COLO668 (cell line): Measurements from ENCODE around the gene KRTAP5-7.

Experiments
- DNase-seq: peaks from one replicate; lab custom pipeline; 2025; ENCODE audit not compliant: unreplicated experiment; lab: John Stamatoyannopoulos, UW

The KRTAP5-7 gene

DNA sequence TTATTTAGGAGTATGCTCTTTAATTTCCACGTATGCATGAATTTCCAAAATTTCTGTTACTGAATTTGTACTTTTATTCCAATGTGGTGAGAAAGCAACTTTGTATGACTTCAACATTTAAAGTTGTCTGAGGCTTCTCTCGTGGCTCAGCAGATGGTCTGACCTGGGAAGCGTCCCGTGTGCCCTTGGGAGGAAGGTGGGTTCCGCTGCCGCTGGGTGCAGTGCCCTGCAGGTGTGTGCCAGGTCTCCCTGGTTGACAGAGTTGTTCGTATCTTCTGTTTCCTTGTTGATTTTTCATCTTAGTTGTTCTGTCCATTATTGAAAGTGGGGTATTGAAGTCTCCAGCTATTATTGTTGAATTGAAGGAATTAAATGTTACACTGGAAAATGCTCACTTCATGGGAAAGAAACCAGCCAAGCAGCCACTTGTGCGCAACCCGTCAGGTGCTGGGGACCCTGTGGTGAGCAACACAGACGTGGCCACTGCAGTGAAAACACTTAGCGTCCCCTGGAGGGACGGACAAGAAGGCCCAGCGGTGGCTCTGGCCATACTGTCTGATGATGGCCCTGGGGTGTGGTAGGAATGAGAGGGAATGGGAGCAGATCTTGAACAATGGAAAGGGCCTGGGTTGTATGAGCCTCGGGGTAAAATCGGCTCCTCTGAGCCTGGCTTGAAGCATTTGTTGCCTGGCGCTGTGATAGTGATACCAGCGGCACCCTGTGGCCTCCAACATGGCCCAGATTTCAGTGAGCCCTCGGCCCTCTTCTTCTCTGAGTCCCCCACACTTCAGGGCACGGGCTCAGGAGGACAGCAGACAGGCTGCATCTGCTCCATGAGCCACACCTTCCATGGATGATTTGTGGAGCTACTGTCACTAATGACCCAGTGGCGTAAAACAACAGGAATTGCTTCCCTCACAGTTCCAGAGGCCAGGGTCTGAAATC, 31.5 kb upstream of the KRTAP5-7 start:
- DNase-seq, result no peak

DNA sequence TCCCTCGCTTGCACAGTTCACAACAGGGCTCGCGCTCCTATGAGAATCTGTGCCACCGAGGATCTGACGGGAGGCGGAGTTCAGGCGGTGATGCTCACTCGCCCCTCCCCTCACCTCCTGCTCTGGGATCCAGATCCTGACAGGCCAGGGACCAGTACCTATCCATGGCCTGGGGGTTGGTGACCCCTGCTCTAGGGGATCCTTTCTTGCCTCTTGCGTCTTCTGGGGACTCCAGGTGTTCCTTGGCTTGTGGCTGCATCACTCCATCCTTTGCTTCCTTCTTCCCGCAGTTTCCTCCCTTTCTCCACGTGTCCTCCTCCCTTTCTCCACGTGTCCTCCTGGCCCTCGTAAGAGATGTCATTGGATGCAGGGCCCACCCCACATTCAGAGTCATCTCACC, 30.6 kb upstream of the KRTAP5-7 start:
- no peak for DNase-seq

DNA sequence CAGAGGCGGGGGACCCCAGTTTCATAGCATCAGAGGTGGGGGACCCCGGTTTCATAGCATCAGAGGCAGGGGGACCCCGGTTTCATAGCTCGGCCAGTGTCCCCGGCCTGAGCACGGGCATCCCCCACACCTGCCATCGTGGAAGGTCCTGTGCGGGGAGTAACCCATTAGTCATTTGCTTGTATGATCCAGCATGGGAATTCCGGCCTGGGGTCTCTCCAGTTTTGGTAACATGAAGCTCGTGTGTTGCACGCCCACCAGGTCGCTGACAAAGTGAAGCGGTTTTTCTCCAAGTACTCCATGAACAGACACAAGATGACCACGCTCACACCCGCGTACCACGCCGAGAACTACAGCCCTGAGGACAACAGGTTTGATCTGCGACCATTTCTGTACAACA, 29.0 kb upstream of the KRTAP5-7 start:
- no peak for DNase-seq

DNA sequence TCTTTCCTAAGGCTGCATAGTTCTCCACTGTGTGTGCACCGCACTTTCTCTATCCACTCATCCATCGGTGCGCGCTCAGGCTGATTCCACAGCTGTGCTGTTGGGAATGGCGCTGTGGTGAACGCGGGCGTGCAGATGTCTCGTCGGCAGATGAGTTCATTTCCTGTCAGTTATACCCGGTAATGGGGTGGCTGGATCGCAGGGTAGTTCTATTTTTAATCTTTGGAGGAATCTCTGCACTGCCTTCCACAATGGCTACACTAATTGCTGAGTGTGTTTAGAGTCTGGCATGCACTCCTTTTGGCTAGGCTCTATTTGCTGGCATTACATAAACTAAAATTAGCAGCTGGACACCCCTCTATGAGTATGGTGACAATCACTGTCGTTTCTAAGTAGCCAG, 27.9 kb upstream of the KRTAP5-7 start:
- no peak for DNase-seq

DNA sequence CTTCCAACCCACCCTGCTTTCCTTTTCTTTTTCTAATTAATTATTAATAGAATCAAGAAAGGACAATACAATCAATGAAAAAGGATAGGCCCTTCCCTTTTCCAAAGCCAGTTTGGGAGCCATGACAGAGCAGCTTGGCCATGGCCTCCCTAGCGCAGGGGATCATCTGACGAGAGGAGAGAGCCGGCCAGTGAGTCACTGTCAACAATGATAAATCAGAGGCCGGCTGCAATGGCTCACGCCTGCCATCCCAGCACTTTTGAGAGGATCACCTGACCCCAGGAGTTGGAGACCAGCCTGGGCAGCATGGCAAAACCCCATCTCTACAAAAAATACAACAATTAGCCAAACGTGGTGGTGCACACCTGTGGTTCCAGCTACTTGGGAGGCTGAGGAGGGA, 27.5 kb upstream of the KRTAP5-7 start:
- no peak for DNase-seq

DNA sequence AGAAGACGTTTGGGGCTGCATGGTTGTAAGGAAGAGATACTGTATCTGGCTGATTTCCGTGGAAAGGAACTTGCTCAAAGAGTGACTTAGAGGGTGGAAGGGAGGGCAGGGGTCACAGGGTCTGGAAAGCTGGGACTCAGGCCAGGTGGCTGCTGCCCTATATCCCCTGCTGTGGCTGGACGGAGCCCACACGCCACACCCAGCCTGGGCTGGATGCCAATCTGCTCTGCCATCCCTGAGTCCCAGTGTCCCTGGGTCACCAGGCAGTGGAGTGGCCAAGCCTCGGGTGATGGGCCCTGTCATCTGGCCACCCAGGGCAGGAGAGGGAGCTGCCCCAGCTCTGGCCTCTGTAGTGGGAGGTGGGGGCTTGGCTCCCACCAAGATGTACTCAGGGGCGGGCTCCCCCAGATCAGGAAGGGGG, 26.5 kb upstream of the KRTAP5-7 start:
- DNase-seq, result no peak

DNA sequence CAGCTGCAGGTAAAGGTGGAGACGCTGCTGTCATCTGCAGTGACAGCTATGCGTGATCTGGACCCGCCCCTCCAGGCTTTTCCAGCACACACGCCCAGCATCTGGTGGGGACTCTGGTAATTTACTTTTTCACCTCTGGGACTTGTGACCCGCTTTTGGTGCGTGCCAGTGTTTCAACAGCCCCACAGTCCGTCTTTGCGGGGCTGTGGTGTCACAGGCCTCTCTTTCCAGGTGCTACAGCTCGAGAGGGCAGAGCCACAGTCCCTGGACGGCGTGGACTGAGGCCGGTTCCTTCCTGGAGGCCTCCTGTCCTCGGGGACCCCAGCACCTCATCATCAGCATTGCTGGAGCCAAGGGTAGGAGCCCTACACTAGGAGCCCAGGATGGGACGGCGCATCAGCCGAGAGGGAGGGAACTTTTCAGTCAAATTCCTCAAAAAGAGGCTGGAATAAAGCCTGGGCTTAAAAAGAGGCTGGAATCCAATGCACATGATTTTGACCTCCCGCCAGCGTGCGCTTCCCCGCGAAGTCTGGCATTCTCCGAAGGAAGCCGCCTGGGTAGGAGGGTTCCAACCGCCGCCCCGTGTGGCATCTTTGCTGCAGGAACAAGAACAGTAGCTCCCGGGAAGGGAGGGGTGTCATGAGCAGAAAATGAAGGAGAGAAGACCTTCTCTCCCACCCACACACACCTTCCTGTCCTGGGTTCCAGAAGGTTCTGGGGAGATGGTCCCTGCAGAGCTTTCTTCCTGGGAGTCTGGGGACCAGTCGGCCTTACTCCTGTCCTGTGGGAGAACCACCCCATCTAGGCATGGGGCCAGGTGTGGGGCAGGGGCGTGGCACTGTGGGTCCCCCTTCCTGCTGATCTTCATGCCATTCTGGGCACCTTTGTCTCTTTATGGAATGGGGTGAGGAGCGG, 25.7 kb upstream of the KRTAP5-7 start:
- no peak for DNase-seq

DNA sequence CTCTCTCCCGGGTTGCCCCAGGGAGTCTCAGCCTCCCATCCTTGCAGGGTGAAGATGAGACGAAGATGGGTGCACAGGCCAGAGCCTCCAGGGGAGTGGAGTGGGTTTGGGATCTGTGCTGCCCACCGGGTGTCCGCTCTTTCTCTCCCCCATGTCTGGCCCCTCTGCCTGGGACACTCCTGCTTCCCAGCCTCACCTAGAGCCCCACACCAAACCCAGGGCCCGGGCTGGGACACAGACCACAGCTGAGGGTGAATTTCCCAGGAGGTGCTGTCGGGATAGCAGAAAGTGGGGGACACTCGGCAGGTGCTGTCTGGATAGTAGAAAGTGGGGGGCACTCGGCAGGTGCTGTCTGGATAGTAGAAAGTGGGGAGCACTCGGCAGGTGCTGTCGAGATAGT, 25.0 kb upstream of the KRTAP5-7 start:
- no peak for DNase-seq

DNA sequence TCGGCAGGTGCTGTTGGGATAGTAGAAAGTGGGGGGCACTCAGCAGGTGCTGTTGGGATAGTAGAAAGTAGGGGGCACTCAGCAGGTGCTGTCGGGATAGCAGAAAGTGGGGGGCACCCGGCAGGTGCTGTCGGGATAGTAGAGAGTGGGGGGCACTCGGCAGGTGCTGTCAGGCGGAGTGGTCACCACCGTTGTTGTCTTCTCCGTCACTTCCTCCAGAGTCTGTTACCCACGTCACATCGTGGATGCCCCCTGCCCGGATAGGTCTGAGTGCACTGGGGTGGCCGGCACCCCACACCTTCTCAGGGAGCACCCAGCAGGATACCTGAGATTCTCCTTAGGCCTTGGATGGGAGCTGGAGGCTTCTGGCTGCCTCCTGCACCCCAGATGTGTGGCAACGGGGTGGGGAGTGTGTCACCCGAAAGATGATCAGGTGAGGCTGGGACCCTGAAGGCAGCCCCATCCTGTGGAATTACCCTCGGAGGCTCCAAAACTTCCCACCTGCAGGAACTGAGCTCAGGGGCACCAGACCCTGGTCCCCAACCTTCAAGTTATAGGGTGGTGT, 24.1 kb upstream of the KRTAP5-7 start:
- DNase-seq, result no peak

DNA sequence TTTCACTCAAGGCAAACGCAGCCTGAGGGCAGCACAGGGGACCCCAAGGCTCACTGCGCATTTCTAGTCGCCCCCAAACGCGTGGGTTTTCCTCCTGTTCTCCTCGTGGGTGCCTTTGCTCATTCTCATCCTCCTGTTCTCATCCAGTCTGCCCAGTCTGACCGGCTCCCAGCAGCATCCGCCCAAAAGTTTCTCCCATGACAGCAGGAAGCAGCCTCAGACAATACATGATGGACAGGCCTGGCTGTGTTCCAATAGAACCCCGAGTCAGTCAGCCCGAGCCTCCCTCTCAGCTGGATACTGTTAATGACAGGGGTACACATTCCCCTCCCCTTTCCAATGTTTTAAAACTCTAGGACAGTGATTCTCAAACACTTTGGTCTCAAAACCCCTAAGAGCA, 22.5 kb upstream of the KRTAP5-7 start:
- DNase-seq, result no peak

DNA sequence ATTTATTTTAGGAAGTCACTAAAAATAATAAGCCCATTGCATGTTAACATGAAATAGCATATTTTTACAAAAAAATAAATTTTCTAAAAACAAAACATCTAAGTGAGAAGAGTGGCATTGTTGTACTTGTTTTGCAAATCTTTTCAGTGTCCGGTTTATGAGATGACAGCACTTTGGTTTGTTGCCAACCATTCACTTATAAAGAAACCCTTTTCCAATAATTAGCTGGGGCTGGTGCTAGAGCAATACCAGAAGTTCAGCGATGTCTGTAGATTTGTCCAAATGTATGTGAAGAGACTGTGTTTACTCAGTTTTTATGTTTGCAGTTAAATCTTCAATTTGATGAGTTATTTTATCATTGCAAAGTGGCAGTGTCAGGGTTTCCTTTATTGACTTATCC, 22.1 kb upstream of the KRTAP5-7 start:
- DNase-seq, result no peak

DNA sequence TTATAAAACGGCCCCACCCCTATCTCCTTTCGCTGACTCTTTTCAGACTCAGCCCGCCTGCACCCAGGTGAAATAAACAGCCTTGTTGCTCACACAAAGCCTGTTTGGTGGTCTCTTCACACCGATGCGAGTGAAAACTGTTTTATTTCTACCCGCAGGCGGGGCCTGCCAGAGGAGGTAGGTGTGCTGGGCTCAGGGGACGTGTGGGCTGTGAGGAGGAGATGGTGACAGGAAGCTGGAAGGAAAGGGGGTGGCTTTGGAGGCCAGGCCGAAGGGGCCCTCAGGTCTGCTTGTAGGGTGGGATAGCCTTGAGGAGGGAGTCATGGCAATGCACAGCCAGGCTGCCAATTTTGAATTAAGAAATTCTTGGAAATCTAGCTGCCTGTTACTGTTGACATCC, 21.3 kb upstream of the KRTAP5-7 start:
- DNase-seq, result no peak

DNA sequence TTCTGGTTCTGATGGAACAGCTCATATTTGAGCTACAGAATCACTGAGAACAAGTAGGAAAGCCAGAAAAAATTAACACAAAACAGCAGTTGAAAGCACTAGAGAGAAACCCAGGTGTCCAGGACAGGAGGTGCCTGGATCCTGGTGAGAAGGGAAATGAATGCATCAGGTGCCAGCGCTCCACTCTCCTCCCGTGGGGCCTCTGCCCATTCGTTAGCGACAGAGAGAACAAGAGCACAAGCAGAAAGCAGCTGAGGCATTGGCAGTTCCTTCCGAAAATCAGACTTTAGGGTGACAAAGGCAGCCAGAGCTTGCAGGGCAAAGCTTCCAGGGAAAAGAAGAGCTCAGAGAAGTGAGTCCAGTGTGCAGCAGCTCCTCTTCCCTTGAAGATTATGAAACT, 20.0 kb upstream of the KRTAP5-7 start:
- no peak for DNase-seq

DNA sequence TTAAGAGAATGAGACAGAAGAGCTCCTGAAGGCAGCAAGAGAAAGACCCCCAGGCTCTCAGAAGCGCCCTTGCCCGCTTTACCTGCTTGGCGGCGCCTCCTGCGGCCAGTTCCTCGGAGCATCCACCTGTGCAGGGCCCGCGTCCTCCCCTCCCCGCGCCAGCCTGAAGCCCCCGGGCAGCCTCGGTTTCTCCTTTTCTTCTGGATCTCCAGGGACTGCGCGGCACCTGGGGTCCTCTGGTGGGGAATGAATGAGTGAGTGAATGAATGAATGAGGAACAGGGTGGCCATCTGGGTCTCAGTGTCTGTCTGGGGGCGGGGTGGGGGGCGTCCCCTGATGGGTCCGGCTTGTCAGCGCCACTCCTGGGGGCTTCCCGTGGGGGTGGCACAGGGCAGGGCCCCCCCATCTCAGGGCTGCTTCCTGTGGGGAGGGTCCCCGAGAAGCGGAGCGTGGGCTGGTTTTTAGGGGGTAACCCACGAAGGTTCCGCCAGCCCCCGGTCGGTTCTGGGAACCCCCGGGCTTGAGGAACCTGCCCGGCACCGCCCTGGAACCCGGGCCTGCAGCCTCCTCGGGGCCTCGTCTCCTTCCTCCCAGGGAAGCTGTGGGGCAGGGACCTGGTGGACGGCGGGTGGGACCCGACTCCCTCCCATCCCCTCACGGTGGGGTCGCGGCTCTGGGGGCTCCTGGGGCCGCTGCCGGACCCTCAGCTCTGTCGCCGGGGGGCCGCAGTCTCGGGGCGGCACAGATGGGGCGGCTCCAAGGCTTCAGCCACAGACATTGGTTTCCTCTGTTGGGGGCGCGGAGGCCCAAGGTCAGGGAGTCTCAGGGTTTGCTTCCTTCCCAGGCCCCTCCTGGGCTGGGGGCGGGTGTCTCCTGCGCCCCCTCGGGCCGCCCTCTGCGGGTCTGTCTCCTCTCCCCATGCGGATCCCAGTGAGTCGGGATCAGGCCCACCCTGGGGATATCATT, 8.3 kb upstream of the KRTAP5-7 start:
- DNase-seq, result no peak

DNA sequence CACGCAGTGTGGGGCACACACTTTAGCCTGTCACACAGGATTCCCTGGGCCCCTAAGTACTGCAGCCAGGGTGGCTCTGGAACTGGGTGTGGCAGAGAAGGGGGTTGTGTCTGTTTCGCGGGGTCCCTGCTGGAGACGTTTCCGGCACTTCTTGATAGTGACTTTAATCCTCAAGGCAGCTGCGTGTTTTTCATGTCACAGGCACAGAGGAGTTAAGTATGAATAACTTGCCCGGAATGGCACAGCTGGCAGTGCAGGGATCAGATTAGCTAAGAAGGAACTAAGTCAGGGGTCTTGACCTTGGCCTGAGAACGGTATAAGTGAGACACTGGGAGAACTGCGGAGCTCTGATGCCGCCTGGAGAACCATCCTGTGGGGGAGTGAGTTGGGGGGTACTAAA, 7.5 kb upstream of the KRTAP5-7 start:
- DNase-seq, result no peak

DNA sequence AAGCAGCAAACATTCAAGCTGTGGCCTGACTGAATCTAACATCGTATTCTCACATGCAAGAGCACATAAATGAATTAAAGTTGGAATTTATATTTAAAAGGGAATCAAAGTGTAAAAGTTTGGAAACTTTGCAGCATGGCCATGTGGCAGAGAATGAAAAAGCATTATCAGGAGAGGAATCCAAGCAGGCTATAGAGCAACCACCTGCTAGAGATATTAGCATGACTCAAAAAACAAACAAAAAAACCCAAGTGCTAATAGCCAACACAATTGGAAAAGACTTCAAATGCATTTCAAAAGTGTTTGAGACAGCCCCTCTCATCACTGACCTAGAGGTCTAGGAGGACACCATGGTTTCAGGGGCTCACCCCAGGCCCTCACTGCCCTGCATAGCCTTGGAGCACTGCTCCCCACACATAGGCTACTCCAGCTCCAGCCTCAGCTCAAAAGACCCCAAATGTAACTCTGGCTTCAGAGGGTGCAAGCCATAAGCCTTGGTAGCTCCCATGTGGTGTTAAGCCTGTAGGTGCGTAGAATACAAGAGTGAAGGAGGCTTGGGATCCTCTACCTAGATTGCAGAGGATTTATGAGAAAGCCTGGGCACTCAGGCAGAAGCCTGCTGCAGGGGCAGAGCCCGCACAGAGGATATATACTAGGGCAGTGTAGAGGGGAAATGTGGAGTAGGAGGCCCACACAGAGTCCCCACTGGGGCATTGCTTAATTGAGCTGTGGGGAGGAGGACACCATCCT, 1.7 kb upstream of the KRTAP5-7 start:
- no peak for DNase-seq

DNA sequence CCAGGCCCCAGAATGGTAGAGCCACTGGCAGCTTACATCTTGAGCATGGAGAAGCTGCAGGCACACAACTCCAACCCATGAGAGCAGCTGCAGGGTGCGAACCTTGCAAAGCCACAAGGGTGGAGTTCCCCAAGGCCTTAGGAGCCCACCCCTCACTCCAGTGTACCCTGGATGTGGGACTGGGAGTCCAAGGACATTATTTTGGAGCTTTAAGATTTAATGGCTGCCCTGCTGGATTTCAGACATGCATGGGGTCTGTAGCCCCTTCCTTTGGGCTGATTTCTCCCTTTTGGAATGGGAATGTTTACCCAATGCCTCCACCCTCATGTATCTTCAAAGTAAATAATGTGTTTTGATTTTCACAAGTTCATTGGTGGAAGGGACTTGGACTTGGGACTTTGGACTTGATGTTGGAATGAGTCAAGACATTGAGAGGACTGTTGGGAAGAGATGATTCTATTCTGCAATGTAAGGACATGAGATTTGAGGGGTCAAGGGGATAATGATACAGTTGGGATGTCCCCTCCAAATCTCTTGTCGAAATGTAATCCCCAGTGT, 1.1 kb upstream of the KRTAP5-7 start:
- no peak for DNase-seq

DNA sequence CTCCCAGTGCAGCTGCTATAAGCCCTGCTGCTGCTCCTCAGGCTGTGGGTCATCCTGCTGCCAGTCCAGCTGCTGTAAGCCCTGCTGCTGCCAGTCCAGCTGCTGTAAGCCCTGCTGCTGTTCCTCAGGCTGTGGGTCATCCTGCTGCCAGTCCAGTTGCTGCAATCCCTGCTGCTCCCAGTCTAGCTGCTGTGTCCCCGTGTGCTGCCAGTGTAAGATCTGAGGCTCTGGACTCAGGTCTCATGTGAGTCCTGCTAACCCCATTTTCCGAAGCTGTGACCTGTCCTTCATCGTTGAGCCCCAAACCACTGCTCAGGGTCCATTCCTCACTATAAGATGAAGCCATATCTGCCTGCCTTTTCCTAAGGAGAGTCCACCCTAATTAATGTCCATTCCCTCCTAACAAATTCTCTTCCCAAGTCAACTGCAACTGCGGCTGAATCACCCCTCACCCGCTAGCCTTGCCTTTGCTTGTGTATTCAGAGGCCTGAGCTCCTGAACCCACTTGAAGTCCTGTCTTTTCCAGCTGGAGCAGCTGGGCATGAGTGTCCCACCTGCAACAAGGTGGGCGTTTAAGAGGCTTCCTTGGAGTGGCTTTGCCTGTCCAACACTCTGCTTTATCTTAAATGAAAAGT, 626 bp downstream of the KRTAP5-7 start:
- DNase-seq, result no peak

DNA sequence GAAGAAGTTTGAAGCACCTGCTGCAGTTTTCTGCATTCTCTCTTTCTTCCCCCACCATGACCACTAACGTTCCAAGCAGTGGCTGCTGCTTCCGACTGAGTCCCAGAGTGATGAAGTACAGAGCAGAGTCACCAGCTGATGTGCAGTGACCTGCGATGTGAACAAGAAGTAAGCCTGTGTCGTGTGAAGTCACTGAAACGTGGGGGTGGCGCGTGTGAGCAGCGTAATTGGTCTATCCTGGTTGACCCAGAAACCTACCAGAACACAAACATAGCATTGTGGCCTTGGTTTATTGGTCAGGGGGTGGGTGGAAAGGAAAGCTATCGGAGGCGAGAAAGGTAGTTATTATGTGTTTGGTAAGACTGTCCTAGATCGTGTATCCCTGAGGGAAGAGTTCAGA, 3.5 kb downstream of the KRTAP5-7 start:
- no peak for DNase-seq
